K562 (cell line): ENCODE measurements around the gene NBEAL1.

Experiments used
- FOXO4 ChIP-seq: fragments of 450-650 bp; formaldehyde crosslinking; IDR thresholded peaks from 2 replicates; pipeline ENCODE4 v1.4.0; 2020; ENCODE audit warnings: mild to moderate bottlenecking, moderate library complexity
- POLR2A ChIP-seq: fragments of 450-650 bp; conservative IDR thresholded peaks from 2 replicates; pipeline ENCODE4 v1.6.1; 2016
- ZNF589 ChIP-seq: fragments of 200-800 bp; sonication (Bioruptor generic); IDR thresholded peaks from 2 replicates; pipeline ENCODE4 v1.6.1; 2016; ENCODE audit warnings: low read depth, missing genetic modification characterization, missing compliant biosample characterization

GRCh38 chr2:203167751-203168150 is 153.1 kb downstream of the NBEAL1 start:
- TF ChIP-seq ZNF589, result no peak
- TF ChIP-seq FOXO4 (CRISPR knock-in tag), result no peak
- no peak for TF ChIP-seq POLR2A
